GM13977 (cell line): ENCODE data around the gene ANKEF1.

ENCODE experiments used
- DNase-seq: peaks from one replicate; pipeline ENCODE4 v3.0.0; 2012; ENCODE audit warnings: low spot score
- in situ Hi-C: fragments of 300-500 bp; cut with MboI; formaldehyde crosslinking; loops from one replicate; pipeline ENCODE4 v1.12.0; 2022; ENCODE audit warnings: low sequenced_read_pairs, low pct_unique_long_range_greater_than_20kb, mixed read lengths, inconsistent platforms; ENCODE audit not compliant: unreplicated experiment
- TF ChIP-seq, protein P1 (sequence below): IDR thresholded peaks from 2 replicates; pipeline ENCODE4 v1.5.1; 2012; ENCODE audit warnings: mild to moderate bottlenecking, control low read depth; ENCODE audit not compliant: insufficient read depth; ENCODE audit errors: extremely low read depth, missing control alignments

The ANKEF1 gene

DNA sequence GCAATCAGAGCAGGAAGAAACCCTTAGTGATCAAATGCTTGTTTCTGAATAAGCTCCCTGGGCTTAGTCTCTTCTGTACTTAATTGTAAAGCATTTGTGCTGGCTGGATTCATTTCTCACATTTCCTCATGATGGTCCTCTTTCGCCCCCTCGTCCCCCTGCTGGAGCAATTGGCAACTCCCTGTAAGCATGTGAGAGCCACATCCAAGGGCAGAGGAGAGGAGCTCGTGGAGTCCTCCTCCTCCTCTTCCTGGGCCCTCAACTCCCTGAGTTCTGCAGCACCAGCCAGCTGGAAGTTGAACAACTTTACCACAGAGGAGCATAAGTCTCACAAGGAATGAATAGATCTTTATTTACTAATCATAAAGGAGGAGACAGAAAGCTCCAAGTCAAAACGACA, 12.6 kb downstream of the ANKEF1 start:
- in situ Hi-C loops: no loop called here
- DNase-seq: no peak
- TF ChIP-seq, protein P1, sequence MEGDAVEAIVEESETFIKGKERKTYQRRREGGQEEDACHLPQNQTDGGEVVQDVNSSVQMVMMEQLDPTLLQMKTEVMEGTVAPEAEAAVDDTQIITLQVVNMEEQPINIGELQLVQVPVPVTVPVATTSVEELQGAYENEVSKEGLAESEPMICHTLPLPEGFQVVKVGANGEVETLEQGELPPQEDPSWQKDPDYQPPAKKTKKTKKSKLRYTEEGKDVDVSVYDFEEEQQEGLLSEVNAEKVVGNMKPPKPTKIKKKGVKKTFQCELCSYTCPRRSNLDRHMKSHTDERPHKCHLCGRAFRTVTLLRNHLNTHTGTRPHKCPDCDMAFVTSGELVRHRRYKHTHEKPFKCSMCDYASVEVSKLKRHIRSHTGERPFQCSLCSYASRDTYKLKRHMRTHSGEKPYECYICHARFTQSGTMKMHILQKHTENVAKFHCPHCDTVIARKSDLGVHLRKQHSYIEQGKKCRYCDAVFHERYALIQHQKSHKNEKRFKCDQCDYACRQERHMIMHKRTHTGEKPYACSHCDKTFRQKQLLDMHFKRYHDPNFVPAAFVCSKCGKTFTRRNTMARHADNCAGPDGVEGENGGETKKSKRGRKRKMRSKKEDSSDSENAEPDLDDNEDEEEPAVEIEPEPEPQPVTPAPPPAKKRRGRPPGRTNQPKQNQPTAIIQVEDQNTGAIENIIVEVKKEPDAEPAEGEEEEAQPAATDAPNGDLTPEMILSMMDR: no peak

DNA sequence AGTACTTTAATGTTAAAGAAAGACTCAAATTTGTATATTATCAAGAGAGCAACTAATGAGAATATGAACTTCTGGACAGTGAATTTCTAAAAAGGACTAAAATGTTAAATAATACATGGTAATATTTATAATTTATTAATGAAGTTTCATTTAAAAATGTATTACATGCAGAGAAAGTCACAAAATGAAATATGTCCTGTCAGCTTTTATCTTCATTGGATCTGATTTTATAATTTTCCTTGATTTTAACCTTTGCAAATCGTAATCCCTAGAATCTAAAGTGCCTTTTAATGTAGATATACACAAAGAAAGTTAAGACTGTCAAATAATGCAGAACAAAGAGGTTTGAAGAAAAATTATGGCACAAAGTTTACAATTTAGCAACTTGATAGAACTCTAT, 16.4 kb downstream of the ANKEF1 start:
- TF ChIP-seq, protein P1: no peak
- in situ Hi-C loops: no loop called here
- no peak for DNase-seq

DNA sequence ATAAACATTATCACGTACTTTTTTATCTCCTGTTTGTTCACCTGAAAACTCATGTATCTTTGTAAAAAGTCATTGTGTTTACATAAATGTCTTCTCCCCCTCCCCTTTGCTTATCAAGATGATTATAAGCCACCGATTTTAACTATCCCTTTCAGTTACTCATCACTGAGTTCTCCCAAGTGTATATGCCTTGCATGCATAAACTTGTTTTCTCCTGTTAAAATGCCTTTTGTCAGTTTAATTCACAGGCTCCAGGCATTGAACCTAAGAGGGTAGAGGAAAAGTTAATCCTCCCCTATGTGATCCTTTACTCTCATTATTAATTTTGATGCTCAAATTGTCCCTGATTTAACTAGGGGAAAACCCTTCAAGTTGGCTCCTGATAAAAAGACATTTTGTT, 24.2 kb downstream of the ANKEF1 start:
- TF ChIP-seq, protein P1: no peak
- in situ Hi-C loops: no loop called here
- DNase-seq: no peak

DNA sequence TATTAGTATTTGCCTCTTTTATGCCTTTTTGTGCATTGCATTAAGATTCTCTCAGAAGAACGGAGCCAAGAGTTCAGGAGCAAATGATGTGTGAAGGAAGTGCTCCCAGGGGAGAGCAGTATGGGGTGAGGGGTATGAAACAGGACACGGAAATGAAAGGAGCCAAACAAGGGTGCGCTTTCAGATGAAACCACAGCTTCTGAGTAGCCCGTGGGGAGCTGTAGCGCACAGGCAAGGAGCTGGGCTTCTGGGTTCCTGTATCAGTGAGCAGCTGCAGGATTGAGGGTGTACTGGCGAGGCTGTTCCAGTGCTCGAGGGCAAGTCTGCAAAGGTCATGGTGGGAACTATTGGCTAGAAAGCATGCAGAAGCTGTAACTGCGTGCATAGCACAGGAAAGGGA, 25.4 kb downstream of the ANKEF1 start:
- in situ Hi-C loops: no loop called here
- no peak for DNase-seq
- TF ChIP-seq, protein P1: no peak

DNA sequence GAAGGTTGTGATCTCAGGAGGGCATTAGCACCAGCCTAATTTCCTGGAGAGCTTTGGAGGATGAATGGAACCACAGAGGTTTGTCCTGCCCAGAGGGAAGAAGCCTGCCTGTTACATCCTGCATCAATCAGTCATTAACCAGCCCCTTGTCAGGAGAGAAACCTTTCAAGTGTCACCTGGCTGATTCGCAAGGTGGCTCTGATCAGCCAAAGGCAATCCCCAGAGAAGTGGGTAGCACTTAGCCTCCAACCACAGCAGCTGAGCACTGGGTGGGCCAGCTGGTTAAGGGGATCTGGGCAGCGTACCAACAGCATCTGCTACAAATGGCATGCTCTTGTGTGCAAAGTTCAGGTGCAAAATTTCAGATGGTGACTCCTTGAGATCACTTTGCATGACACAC, 26.9 kb downstream of the ANKEF1 start:
- no peak for DNase-seq
- TF ChIP-seq, protein P1: no peak
- in situ Hi-C loops: no loop called here

DNA sequence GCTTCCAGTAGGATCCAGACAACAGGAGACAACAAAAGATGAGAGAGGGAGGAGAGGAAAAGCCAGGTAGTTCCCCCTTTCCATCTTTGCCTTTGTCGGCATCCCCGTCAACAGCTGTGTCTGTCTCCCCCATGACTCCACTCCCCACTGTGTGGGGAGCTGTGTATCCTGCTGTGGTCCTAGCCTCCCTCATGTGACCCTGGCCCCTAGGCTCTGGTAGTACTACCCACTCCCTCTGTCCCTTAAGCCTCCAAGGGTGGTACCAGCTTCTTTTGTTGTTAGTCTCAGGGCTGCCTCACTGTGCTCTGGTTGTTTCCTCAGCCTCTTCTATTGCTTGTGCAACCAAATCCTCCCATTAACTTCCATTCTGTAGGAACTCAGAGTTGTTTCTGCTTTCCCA, 28.7 kb downstream of the ANKEF1 start:
- in situ Hi-C loops: no loop called here
- TF ChIP-seq, protein P1: no peak
- DNase-seq: no peak

DNA sequence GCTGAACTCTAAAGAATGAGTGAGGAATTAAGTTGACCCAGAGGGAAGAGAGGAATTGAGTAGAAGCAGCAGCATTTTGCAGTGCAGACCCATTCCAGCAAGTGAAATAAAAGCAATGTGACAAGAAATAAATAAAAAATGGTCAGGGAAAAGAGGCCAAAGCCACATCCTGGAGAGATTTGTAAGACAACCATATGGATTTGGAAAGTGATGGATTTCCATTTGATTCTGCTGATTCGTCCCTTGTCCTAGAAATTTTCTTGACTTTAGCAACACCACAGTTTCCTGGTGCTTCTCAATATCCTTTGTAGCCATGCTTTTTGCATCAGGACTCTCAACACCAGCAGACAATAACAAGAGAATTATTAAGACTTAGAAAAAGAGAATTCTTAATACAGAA, 29.8 kb downstream of the ANKEF1 start:
- DNase-seq: no peak
- TF ChIP-seq, protein P1: no peak
- in situ Hi-C loops: no loop called here
